ENCODE measurements around the gene PCOLCE2.

- TF ChIP-seq POLR2AphosphoS5 (IDR thresholded peaks at IDR 0.05; ENCODE audit: borderline replicate concordance, low read depth, low read length) (no peak), EZH2 (IDR thresholded peaks at IDR 0.05) (no peak)
These were observed 110.3 kb downstream of the PCOLCE2 start for GRCh38 chr3:142778541-142778940.

Data from SK-N-MC (cell line).